ENCODE measurements around the gene PLEKHA3.
A peak's percentile ranks its signal among the peaks of the same experiment; 100 is the strongest.

The PLEKHA3 gene

GRCh38 chr2:178473373-178473772 lies 6.9 kb upstream of the PLEKHA3 start:
- no peak overlapping the region for H3K4me3 ChIP-seq (ENCODE audit: low read length)
- TF ChIP-seq ZNF274 (IDR thresholded peaks at IDR 0.05; ENCODE audit: low read depth, low read length) = no peak

GRCh38 chr2:178473931-178474330 lies 6.3 kb upstream of the PLEKHA3 start:
- TF ChIP-seq ZNF274 (IDR thresholded peaks at IDR 0.05; ENCODE audit: low read depth, low read length) = no peak
- H3K4me3 ChIP-seq (ENCODE audit: low read length) = no peak overlapping the region

- no peak overlapping the region for H3K4me3 ChIP-seq (ENCODE audit: low read length)
- TF ChIP-seq ZNF274 (IDR thresholded peaks at IDR 0.05; ENCODE audit: low read depth, low read length) = no peak
Measured at GRCh38 chr2:178474560-178474959, 5.7 kb upstream of the PLEKHA3 start.

GRCh38 chr2:178476477-178476876 lies 3.8 kb upstream of the PLEKHA3 start:
- TF ChIP-seq ZNF274 (IDR thresholded peaks at IDR 0.05; ENCODE audit: low read depth, low read length) = no peak
- H3K4me3 ChIP-seq (ENCODE audit: low read length) = no peak overlapping the region

DNA sequence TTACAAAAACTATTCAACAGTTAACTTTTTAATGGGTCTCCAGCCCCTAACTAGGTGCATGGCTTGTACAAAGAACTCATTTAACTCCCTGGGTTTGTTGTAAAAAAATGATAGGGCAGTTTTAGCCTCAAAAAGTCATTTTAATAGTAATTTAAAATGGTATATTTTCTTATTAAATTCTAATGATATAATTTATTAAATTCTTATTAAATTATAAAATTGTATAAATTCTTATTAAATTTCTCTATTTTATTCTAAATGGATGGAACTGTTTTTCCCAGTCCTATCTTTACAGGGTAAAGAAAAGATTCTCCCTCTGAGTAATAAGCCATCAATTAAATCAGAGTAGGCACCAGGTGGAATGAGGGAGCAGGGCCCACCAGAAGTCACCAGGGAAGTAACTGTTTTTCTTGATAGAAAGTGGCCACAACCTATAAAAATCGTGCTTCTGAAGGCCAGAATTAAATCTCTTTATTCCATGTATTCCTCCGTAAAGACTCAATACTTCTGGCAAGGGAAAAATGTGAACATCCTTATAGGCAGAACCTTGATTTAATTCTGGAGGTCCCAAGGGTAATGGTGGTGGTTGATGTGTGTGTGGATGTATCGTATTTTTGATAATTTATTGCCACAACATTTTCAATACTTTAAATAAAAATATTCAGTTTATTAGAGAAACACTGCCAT lies 2.7 kb upstream of the PLEKHA3 start:
- TF ChIP-seq ZNF274 (IDR thresholded peaks at IDR 0.05; ENCODE audit: low read depth, low read length) = no peak
- H3K4me3 ChIP-seq (ENCODE audit: low read length) = peak overlapping the region; percentile 98

DNA sequence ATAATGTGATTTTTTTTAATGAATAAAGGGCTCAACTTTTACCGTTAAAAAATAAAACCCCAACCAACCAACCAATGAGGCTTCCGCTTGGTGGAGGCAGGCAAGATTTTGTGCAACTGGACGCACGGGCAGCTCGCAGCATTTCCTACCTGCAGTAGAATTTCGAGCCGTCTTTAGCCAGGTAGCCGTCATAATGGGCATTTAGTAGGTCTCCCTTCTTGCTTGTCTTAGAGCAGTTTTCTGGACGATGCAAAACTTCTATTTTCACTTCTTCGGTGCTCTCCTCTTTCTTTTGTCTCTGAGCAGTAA lies 2.2 kb upstream of the PLEKHA3 start:
- no peak for TF ChIP-seq ZNF274 (IDR thresholded peaks at IDR 0.05; ENCODE audit: low read depth, low read length)
- peak overlapping the region; percentile 98 for H3K4me3 ChIP-seq (ENCODE audit: low read length)

GRCh38 chr2:178478439-178479274 lies 1.6 kb upstream of the PLEKHA3 start, which contains the start of gene FKBP7:
Gene FKBP7, minus strand, starts transcription at chr2:178478600. Its CDS starts 101 bp downstream, at chr2:178478499.
- TF ChIP-seq ZNF274 (IDR thresholded peaks at IDR 0.05; ENCODE audit: low read depth, low read length) = no peak
- H3K4me3 ChIP-seq (ENCODE audit: low read length) = peak within 1 kb of the TSS; percentile 98

GRCh38 chr2:178479275-178479616 lies 1.0 kb upstream of the PLEKHA3 start:
- no peak overlapping the region for H3K4me3 ChIP-seq (ENCODE audit: low read length)
- no peak for TF ChIP-seq ZNF274 (IDR thresholded peaks at IDR 0.05; ENCODE audit: low read depth, low read length)

- no peak for TF ChIP-seq ZNF274 (IDR thresholded peaks at IDR 0.05; ENCODE audit: low read depth, low read length)
- H3K4me3 ChIP-seq (ENCODE audit: low read length) = peak overlapping the region; percentile 72; the same call in 1 of the 2 replicates
Measured at GRCh38 chr2:178479758-178480226, 465 bp upstream of the PLEKHA3 start.

DNA sequence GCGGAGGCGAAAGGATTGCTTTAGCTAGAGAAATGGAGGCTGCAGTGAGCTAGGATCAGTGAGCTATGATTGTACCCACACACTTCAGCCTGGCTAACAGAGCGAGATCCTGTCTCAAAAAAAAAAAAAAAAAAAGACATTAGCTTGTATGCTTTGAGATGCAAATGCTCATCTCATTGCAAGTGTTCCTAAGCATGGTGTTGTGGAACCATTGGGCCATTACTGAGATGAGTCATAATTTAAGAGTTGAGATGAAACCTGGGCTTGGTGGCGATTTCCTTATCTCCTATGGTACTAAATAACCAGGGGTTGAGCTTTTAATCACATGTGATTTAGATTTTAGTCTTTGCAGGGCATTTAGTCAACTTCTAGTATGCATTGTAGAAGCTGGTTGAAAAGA lies 2.2 kb downstream of the PLEKHA3 start:
- TF ChIP-seq ZNF274 (IDR thresholded peaks at IDR 0.05; ENCODE audit: low read depth, low read length) = no peak
- H3K4me3 ChIP-seq (ENCODE audit: low read length) = peak overlapping the region; percentile 72

GRCh38 chr2:178484245-178485041 lies 4.2 kb downstream of the PLEKHA3 start:
- H3K4me3 ChIP-seq (ENCODE audit: low read length) = no peak overlapping the region
- no peak for TF ChIP-seq ZNF274 (IDR thresholded peaks at IDR 0.05; ENCODE audit: low read depth, low read length)

DNA sequence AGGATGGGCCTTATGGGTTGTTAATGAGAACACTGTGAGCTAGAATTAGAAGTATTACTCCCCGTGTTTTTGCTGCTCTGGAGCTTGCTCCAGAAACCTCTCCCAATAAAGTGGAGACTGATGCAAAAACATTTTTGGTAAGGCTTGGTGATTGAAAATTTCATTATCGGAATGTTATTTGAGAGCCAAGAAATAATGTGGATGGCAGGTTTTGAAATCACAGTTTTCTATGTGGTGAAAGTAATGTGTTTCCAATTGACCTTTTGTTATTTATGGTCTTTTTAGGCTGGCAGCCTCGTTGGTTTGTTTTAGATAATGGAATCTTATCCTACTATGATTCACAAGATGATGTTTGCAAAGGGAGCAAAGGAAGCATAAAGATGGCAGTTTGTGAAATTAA lies 5.1 kb downstream of the PLEKHA3 start:
- no peak for TF ChIP-seq ZNF274 (IDR thresholded peaks at IDR 0.05; ENCODE audit: low read depth, low read length)
- H3K4me3 ChIP-seq (ENCODE audit: low read length) = no peak overlapping the region

GRCh38 chr2:178491612-178492011 lies 11.4 kb downstream of the PLEKHA3 start:
- no peak overlapping the region for H3K4me3 ChIP-seq (ENCODE audit: low read length)
- TF ChIP-seq ZNF274 (IDR thresholded peaks at IDR 0.05; ENCODE audit: low read depth, low read length) = no peak

GRCh38 chr2:178496049-178496448 lies 15.8 kb downstream of the PLEKHA3 start:
- TF ChIP-seq ZNF274 (IDR thresholded peaks at IDR 0.05; ENCODE audit: low read depth, low read length) = no peak
- H3K4me3 ChIP-seq (ENCODE audit: low read length) = no peak overlapping the region
